ENCODE data around the gene SNX25.

DNA sequence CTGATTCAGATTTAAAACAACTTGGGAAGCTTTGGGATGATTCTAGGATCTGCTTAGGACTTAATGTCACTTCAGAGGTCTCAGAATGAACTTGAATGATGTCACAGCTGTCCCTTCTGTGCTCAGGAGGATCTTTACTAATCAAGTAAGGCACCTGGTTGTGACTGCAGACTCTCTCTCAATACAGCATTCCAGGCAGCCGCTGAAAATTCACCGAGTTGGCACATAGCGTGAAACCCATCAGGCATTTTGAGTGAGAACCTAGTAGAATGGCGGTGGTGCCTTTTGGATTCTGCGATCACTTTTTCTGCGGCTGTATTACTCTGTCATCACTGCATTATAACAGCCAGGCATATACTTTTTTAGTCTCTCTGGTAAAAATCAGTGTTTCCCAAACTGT, 16.5 kb downstream of the SNX25 start:
- TF ChIP-seq, protein P1, sequence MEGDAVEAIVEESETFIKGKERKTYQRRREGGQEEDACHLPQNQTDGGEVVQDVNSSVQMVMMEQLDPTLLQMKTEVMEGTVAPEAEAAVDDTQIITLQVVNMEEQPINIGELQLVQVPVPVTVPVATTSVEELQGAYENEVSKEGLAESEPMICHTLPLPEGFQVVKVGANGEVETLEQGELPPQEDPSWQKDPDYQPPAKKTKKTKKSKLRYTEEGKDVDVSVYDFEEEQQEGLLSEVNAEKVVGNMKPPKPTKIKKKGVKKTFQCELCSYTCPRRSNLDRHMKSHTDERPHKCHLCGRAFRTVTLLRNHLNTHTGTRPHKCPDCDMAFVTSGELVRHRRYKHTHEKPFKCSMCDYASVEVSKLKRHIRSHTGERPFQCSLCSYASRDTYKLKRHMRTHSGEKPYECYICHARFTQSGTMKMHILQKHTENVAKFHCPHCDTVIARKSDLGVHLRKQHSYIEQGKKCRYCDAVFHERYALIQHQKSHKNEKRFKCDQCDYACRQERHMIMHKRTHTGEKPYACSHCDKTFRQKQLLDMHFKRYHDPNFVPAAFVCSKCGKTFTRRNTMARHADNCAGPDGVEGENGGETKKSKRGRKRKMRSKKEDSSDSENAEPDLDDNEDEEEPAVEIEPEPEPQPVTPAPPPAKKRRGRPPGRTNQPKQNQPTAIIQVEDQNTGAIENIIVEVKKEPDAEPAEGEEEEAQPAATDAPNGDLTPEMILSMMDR (IDR thresholded peaks at IDR 0.05), result no peak
- no peak for TF ChIP-seq POLR2A (IDR thresholded peaks at IDR 0.05)

All from esophagus squamous epithelium (tissue), 4 donors.